ENCODE results near the gene IZUMO1R.
"Not testable (repeated sequence)": the region's sequence is repeated elsewhere in the genome, so short reads cannot be mapped to it uniquely, and the experiment has no call there.

The IZUMO1R gene

DNA sequence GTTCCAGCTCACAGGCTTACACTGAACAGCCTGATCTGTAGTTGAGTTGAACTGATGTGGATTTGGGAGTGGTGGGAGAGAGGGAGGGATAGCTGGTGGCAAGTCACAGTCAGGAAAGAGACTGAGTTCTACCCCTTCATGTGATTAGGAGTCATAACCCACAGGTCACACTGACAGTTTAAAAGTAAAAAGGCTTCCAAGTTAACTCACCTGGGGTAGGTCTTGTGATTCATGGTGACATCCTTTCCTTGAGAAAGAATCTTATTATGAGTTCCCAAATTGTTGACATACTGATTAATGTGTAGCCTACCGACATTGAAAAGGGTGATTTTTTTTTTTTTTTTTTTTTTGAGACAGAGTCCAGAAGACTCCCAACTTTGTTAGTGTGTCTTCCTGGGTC lies 5.4 kb downstream of the IZUMO1R start:
- H3K4me3 Mint-ChIP-seq = no peak overlapping the region
- H3K27me3 Mint-ChIP-seq = peaks cover 39% of the 10 kb centered on the region
- no peak for ATAC-seq
- H3K27ac Mint-ChIP-seq = no peak overlapping the region
- no peaks in the 10 kb centered on the region for H3K36me3 Mint-ChIP-seq
- no peaks in the 10 kb centered on the region for H3K9me3 Mint-ChIP-seq
- H3K4me1 Mint-ChIP-seq = no peaks in the 10 kb centered on the region

DNA sequence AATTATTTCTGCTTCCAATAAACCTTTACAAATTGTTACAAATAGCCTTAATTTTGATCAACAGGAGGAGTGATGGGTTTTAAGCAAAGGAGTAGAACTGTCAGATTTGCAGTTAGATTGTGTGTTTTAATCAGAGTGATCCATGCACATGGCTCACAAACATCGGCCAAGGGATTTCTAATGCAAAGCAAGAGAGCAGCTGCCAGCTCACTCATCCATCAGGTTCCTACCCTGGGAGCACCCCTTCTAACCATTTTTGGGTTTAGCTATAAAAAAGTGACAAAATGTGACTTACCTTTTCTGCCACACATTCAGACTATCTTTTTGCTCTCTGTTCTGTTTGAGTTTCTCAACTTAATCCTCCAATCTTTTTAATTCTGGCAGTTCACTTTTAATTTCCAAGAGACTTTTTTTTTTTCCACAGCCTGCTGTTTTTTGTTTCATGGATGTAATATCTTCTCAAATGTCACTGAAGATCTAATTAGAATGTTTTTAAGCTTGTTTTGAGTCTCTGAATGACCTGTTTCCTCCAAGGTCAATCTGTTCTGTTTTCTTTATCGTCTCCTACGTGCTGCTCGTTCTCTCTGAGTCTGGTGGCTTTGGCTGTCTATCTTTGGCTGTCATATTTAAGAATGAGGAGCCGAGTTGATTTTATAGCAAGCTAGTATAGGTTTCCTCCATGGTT lies 6.0 kb downstream of the IZUMO1R start:
- no peak overlapping the region for H3K27ac Mint-ChIP-seq
- no peaks in the 10 kb centered on the region for H3K36me3 Mint-ChIP-seq
- H3K9me3 Mint-ChIP-seq = no peaks in the 10 kb centered on the region
- H3K4me3 Mint-ChIP-seq = no peak overlapping the region
- H3K27me3 Mint-ChIP-seq = peaks cover 44% of the 10 kb centered on the region
- ATAC-seq = no peak
- H3K4me1 Mint-ChIP-seq = no peaks in the 10 kb centered on the region

DNA sequence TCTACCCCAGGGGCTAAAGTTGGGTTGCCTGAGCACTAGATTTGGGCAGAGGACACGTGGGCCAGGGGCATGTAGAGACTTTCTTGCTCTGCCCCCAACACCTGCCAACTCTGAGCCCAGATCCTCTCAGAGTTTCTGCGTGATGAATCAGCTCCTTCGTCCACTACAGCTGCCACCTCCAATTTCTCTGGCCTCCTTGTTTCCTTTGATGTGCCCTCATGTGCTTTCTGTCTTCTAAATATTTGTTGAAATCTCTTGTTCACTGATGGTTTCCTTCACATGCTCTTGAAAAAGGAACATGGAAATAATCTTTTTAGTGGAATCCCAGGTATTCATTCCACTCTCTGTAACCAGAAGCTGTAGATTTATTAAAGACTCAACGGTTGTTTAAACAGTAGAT lies 8.0 kb downstream of the IZUMO1R start:
- Mint-ChIP-seq H3K36me3 (no peaks in the 10 kb centered on the region), H3K9me3 (no peaks in the 10 kb centered on the region), H3K4me3 (no peak overlapping the region), H3K4me1 (no peaks in the 10 kb centered on the region), H3K27me3 (peaks cover 43% of the 10 kb centered on the region), H3K27ac (no peak overlapping the region)
- no peak for ATAC-seq

DNA sequence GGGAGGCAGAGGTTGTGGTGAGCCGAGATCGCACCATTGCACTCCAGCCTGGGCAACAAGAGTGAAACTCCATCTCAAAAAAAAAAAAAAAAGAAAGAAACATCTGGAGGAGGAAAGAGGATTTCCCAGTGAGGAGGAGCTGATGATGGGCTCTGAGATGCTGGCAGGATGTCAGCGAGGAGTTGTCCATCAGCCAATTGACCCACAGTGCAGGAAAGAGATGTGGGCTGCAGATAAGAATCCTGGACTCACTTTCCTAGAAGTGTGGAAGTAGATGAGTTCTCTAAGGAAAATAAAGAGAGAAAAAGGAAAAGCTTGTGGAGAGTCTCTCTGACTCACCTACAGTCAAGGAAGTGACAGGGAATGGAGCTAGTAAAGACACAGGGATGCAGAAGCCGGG lies 9.7 kb downstream of the IZUMO1R start:
- H3K9me3 Mint-ChIP-seq = no peaks in the 10 kb centered on the region
- H3K36me3 Mint-ChIP-seq = no peaks in the 10 kb centered on the region
- H3K27me3 Mint-ChIP-seq = peaks cover 28% of the 10 kb centered on the region
- no peaks in the 10 kb centered on the region for H3K4me1 Mint-ChIP-seq
- ATAC-seq = no peak
- no peak overlapping the region for H3K4me3 Mint-ChIP-seq
- H3K27ac Mint-ChIP-seq = no peak overlapping the region

DNA sequence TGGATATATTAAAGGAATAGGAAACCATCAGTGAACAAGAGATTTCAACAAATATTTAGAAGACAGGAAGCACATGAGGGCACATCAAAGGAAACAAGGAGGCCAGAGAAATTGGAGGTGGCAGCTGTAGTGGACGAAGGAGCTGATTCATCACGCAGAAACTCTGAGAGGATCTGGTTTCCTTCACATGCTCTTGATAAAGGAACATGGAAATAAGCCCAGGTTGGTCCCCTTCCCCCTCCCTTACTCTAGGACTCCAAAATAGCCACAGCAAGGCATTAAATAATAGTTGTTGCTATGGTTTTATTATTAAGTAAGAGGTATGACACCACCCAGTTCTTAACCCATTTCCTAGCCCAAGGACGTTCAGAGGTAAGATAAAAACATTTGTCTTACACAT lies 11.3 kb downstream of the IZUMO1R start:
- no peaks in the 10 kb centered on the region for H3K4me1 Mint-ChIP-seq
- H3K9me3 Mint-ChIP-seq = no peaks in the 10 kb centered on the region
- H3K36me3 Mint-ChIP-seq = no peaks in the 10 kb centered on the region
- peaks cover 26% of the 10 kb centered on the region for H3K27me3 Mint-ChIP-seq
- H3K4me3 Mint-ChIP-seq = no peak overlapping the region
- no peak overlapping the region for H3K27ac Mint-ChIP-seq
- no peak for ATAC-seq

DNA sequence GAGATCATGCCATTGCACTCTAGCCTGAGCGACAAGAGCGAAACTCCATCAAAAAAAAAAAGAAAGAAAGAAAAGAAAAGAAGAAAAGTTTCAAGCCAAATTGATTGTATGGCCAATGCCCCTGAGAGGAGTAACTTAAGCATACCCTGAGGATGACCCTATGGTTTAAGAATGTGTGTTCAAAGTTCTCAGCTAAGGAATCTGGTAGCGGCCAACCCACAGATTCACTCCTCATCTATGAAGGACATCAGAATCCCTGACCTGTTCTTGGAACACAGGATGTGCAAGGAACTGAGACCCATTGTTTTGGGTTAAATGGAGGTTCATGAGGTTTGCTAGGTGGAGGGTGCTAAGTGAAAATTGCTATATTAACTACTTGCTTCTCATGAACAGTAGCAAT lies 18.1 kb downstream of the IZUMO1R start:
- Mint-ChIP-seq H3K36me3 (no peaks in the 10 kb centered on the region), H3K27me3 (no peaks in the 10 kb centered on the region), H3K4me1 (no peaks in the 10 kb centered on the region), H3K4me3 (no peak overlapping the region), H3K27ac (no peak overlapping the region), H3K9me3 (peaks cover 8% of the 10 kb centered on the region)
- no peak for ATAC-seq

DNA sequence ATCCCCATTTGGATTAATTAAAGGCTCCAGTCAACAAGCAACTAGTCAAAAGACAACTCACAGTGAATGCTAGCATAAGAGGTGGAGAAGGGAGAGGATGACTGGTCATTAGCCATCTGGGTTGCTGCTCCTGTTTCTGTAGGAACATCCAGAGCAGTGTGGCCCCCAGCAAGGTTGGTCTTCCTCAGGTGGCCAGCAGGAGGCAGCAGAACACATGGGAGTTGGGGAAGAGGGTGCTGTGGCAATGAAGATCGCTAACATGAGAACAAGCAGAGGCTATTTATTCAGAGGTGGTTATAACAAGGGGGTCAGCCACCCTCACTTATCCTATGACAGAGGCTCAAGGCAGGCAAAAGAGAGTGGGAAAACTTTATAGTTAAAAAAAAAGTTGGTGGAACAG lies 21.3 kb downstream of the IZUMO1R start:
- Mint-ChIP-seq H3K4me3 (no peak overlapping the region), H3K36me3 (no peaks in the 10 kb centered on the region), H3K9me3 (peaks cover 8% of the 10 kb centered on the region), H3K27ac (no peak overlapping the region), H3K27me3 (no peaks in the 10 kb centered on the region), H3K4me1 (no peaks in the 10 kb centered on the region)
- no peak for ATAC-seq

DNA sequence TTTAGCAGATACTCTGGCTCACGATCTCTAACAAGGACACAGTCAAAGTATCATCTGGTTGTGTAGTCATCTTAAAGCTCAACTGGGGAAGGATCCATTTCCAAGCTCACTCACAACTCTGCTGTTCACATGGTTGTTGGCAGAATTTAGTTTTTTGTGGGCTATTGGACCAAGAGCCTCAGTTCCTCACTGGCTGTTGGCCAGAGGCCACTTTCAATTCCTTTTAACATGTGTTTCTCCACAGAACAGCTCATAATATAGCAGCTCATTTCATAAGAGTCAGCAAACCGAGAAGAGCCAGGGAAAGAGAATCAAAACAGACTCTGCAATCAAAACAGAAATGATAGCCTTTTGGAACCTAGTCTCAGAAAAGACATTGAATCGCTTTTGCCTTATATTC lies 22.6 kb downstream of the IZUMO1R start:
- Mint-ChIP-seq H3K4me1 (no peaks in the 10 kb centered on the region), H3K4me3 (no peak overlapping the region), H3K36me3 (no peaks in the 10 kb centered on the region), H3K9me3 (peaks cover 8% of the 10 kb centered on the region), H3K27ac (no peak overlapping the region), H3K27me3 (no peaks in the 10 kb centered on the region)
- no peak for ATAC-seq

DNA sequence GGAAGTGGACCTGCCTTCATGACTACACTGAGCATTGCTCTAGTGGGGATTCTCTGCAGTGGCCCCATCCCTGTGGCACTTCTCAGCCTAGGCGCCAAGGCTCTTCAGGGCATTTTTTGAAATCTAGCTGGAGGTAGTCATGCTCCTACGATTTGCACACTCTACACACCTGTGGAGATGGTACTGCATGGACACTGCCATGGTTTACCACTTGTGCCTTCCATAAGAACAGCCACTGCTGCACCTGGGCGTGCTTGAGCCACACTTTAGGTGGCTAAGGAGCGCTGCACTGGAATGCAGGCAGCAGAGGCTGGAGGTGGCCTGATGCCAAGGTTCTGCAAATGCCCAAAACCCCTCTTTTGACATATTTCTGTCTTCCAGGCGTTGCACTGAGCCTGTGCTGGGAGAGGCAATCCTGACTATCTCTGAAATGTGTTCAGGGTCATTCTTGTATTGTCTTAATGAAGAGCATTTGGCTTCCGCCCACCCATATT lies 24.3 kb downstream of the IZUMO1R start:
- H3K9me3 Mint-ChIP-seq = peaks cover 6% of the 10 kb centered on the region
- ATAC-seq = no peak
- H3K4me1 Mint-ChIP-seq = no peaks in the 10 kb centered on the region
- no peak overlapping the region for H3K27ac Mint-ChIP-seq
- no peaks in the 10 kb centered on the region for H3K27me3 Mint-ChIP-seq
- no peak overlapping the region for H3K4me3 Mint-ChIP-seq
- no peaks in the 10 kb centered on the region for H3K36me3 Mint-ChIP-seq

DNA sequence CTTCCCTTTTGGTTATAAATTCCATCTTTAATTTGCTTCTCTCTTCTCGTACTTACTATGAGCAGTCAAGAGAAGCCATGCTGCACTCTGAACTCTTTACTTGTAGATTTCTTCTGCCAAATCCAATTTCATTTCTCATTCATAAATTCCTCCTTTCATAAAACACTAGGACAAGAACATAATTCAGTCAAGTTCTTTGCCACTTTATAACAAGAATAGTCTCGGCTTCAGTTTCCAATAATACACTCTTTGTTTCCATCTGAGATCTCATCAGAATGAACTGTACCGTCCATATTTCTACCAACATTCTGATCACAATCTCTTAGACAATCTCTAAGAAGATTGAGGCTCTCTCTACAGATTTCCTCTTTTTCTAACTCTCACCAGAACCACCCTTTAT lies 25.1 kb downstream of the IZUMO1R start:
- Mint-ChIP-seq H3K27ac (no peak overlapping the region), H3K4me3 (no peak overlapping the region)

DNA sequence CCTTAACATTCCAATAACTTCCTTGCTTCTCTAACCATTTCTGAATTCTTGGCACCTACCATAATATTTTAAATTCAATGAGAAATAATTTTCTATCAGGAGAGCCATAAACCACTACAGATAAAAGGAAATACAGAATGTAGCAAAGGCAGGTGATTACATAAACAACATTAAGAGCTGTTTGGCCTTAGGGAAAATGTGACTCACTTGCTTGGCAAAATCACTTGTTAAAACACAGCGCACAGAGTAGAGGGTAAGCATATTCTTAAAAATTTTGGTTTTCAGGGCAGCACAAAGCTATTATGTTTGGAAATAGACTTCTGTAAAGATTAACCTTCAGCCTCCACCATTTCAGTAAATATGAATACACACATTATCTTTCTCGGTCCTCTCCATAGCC lies 26.4 kb downstream of the IZUMO1R start:
- no peak for ATAC-seq
- Mint-ChIP-seq H3K4me3 (no peak overlapping the region), H3K9me3 (peaks cover under 1% of the 10 kb centered on the region), H3K27ac (no peak overlapping the region), H3K36me3 (no peaks in the 10 kb centered on the region), H3K27me3 (no peaks in the 10 kb centered on the region), H3K4me1 (no peaks in the 10 kb centered on the region)

More for the DNA sequence above, 25.1 kb downstream of the IZUMO1R start:
- no peaks in the 10 kb centered on the region for H3K27me3 Mint-ChIP-seq
- ATAC-seq = no peak
- no peaks in the 10 kb centered on the region for H3K4me1 Mint-ChIP-seq
- no peaks in the 10 kb centered on the region for H3K36me3 Mint-ChIP-seq
- peaks cover 6% of the 10 kb centered on the region for H3K9me3 Mint-ChIP-seq

DNA sequence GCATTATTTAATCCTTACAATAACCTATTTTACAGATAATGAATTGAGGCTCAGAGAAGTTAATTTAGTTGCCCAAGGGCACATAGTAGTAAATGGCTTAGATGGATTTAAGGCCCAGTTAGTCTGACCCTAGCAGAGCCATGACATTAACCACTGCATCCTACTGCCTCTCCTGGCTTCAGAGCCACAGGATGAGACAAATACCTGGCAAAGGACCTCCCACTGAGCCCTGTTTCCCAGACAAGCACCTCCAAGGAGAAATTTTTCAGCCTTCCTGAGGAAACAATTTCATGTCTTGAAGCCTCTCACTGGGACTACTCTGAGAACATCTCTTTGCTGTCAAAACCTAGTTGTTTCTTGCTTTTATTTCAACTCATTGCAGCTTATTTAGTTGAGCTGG lies 28.4 kb downstream of the IZUMO1R start:
- no peak overlapping the region for H3K27ac Mint-ChIP-seq
- H3K27me3 Mint-ChIP-seq = peaks cover 16% of the 10 kb centered on the region
- H3K36me3 Mint-ChIP-seq = no peaks in the 10 kb centered on the region
- ATAC-seq = no peak
- no peak overlapping the region for H3K4me3 Mint-ChIP-seq
- H3K4me1 Mint-ChIP-seq = no peaks in the 10 kb centered on the region
- H3K9me3 Mint-ChIP-seq = no peaks in the 10 kb centered on the region

DNA sequence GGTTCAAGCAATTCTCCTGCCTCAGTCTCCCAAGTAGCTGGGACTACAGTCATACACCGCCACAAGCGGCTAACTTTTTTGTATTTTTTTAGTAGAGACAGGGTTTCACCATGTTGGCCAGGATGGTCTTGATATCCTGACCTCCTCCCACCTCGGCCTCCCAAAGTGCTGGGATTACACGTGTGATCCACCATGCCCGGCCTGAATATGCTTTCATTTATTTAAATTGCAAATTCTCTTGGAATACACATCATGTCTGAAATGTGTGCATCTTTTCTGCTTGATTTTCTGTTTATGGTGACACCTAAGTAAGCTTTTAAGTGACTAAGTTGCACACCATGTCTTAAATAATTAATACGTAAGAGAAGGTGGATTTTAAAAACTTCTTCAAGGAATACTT lies 31.7 kb downstream of the IZUMO1R start:
- H3K27me3 Mint-ChIP-seq = peaks cover 16% of the 10 kb centered on the region
- no peak overlapping the region for H3K27ac Mint-ChIP-seq
- no peaks in the 10 kb centered on the region for H3K36me3 Mint-ChIP-seq
- H3K4me1 Mint-ChIP-seq = no peaks in the 10 kb centered on the region
- H3K4me3 Mint-ChIP-seq = no peak overlapping the region
- ATAC-seq = no peak
- H3K9me3 Mint-ChIP-seq = peaks cover 3% of the 10 kb centered on the region

DNA sequence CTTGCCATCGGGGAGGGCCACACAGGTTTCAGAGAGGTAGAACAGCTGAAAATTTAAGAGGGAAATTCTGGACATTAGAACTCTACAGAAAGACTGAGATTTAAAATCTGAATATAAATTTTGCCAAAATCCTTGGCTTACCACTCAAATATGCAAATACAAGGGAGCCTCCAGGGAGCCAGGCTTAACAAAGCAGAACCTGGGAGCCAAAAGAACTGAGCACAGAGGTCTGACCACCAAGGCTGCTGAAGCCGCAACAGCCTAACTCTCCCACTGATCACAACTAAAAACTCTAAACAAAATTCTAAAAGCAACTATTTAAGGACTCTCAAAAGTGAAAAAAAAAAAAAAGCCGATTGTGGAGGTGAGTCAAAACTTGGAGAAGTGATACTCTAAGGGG lies 34.3 kb downstream of the IZUMO1R start:
- Mint-ChIP-seq H3K4me1 (no peaks in the 10 kb centered on the region), H3K4me3 (no peak overlapping the region), H3K9me3 (peaks cover 3% of the 10 kb centered on the region), H3K27ac (no peak overlapping the region), H3K36me3 (no peaks in the 10 kb centered on the region), H3K27me3 (peaks cover 16% of the 10 kb centered on the region)
- ATAC-seq = no peak

DNA sequence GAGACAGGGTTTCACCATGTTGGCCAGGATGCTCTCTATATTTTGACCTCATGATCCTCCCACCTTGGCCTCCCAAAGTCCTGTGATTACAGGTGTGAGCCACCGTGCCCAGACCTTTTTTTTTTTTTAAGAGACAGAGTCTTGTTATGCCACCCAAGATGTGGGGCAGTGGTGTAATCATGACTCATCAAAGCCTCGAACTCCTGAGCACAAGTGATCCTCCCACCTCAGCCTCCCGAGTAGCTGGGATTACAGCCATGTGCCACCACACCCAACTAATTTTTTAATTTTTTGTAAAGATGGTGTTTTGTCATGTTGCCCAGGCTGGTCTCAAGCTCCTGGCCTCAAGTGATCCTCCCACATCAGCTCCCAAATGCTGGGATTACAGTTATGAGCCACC lies 37.9 kb downstream of the IZUMO1R start:
- H3K4me3 Mint-ChIP-seq = no peak overlapping the region
- H3K27me3 Mint-ChIP-seq = peaks cover 2% of the 10 kb centered on the region
- no peak for ATAC-seq
- no peaks in the 10 kb centered on the region for H3K36me3 Mint-ChIP-seq
- no peak overlapping the region for H3K27ac Mint-ChIP-seq
- no peaks in the 10 kb centered on the region for H3K4me1 Mint-ChIP-seq
- H3K9me3 Mint-ChIP-seq = peaks cover 3% of the 10 kb centered on the region

DNA sequence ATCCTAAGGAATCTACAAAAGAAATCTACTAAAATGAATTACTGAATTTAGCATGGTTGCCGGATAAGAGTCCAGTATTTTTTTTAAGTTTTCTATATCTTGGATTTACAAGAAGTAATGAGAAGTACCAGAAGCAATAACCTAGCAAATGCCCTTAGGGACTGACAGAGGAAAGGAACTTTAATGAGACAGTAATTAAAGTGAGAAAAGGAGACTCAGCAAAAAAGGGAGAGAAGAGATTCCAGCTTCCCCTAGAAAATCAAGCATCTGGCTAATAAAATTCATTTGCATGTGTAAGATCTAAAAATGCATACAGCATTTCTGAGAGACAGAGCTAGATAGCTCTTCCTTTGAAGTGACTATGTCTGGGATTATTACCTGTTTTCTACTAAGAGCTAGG lies 39.1 kb downstream of the IZUMO1R start:
- no peak overlapping the region for H3K27ac Mint-ChIP-seq
- H3K9me3 Mint-ChIP-seq = peaks cover 3% of the 10 kb centered on the region
- H3K27me3 Mint-ChIP-seq = no peaks in the 10 kb centered on the region
- H3K36me3 Mint-ChIP-seq = no peaks in the 10 kb centered on the region
- no peak for ATAC-seq
- no peaks in the 10 kb centered on the region for H3K4me1 Mint-ChIP-seq
- no peak overlapping the region for H3K4me3 Mint-ChIP-seq

DNA sequence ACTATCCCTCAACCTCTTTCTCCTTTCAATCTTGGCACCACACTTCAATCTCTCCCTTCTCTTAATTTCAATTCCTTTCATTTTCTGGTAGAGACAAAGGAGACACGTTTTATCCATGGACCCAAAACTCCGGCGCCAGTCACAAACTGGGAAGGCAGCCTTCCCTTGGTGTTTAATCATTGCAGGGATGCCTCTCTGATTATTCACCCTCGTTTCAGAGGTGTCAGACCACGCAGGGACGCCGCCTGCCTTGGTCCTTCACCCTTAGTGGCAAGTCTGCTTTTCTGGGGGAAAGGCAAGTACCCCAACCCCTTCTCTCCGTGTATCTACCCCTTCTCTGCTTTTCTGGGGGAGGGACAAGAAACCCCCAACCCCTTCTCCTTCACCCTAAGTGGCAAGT lies 41.9 kb downstream of the IZUMO1R start:
- not testable (repeated sequence) for H3K36me3 Mint-ChIP-seq, H3K27me3 Mint-ChIP-seq, ATAC-seq, H3K9me3 Mint-ChIP-seq, H3K4me1 Mint-ChIP-seq, H3K4me3 Mint-ChIP-seq, H3K27ac Mint-ChIP-seq

All from stimulated activated memory B cell treated with anti-CD40 and anti-IgM and Interleukin-4, amounts not matched to agents 10 μg/mL and 1 μg/mL and 100 μg/mL, for 72 hours (primary cell).